Measurements from ENCODE around the gene YY1AP1.
A peak's percentile ranks its signal among the peaks of the same experiment; 100 is the strongest.
"Not testable (repeated sequence)": the region's sequence is repeated elsewhere in the genome, so short reads cannot be mapped to it uniquely, and the experiment has no call there.

The YY1AP1 gene

GRCh38 chr1:155688324-155689080, at the start of gene YY1AP1:
Gene YY1AP1, minus strand, starts transcription at chr1:155688774. Its CDS starts 8,338 bp downstream, at chr1:155680436.
- peak; percentile 96 for DNase-seq

GRCh38 chr1:155729031-155729898, 40.7 kb upstream of the YY1AP1 start:
- DNase-seq, result no peak

- no peak for DNase-seq
Observed at GRCh38 chr1:155725142-155725541, 36.6 kb upstream of the YY1AP1 start.

- DNase-seq, result no peak
Observed at GRCh38 chr1:155719703-155720102, 31.1 kb upstream of the YY1AP1 start.

- DNase-seq, result not testable (repeated sequence)
Observed at GRCh38 chr1:155718524-155719115, 30.0 kb upstream of the YY1AP1 start.

GRCh38 chr1:155717041-155717440, 28.5 kb upstream of the YY1AP1 start:
- no peak for DNase-seq

GRCh38 chr1:155715777-155716176, 27.2 kb upstream of the YY1AP1 start:
- no peak for DNase-seq

- DNase-seq, result not testable (repeated sequence)
Observed at GRCh38 chr1:155715056-155715455, 26.5 kb upstream of the YY1AP1 start.

- no peak for DNase-seq
Observed at GRCh38 chr1:155713075-155713474, 24.5 kb upstream of the YY1AP1 start.

GRCh38 chr1:155712636-155713035, 24.1 kb upstream of the YY1AP1 start:
- DNase-seq, result not testable (repeated sequence)

- not testable (repeated sequence) for DNase-seq
Observed at GRCh38 chr1:155711457-155711856, 22.9 kb upstream of the YY1AP1 start.

GRCh38 chr1:155709391-155709790, 20.8 kb upstream of the YY1AP1 start:
- DNase-seq, result no peak

- no peak for DNase-seq
Observed at GRCh38 chr1:155706139-155706538, 17.6 kb upstream of the YY1AP1 start.

- not testable (repeated sequence) for DNase-seq
Observed at GRCh38 chr1:155704414-155704813, 15.8 kb upstream of the YY1AP1 start.

GRCh38 chr1:155703216-155703615, 14.6 kb upstream of the YY1AP1 start:
- DNase-seq, result no peak

- not testable (repeated sequence) for DNase-seq
Observed at GRCh38 chr1:155701675-155702074, 13.1 kb upstream of the YY1AP1 start.

- not testable (repeated sequence) for DNase-seq
Observed at GRCh38 chr1:155699062-155699461, 10.5 kb upstream of the YY1AP1 start.

- no peak for DNase-seq
Observed at GRCh38 chr1:155698382-155699038, 9.9 kb upstream of the YY1AP1 start.

- not testable (repeated sequence) for DNase-seq
Observed at GRCh38 chr1:155697616-155698015, 9.0 kb upstream of the YY1AP1 start.

- DNase-seq, result no peak
Observed at GRCh38 chr1:155697046-155697445, 8.5 kb upstream of the YY1AP1 start.

GRCh38 chr1:155696524-155696923, 8.0 kb upstream of the YY1AP1 start:
- no peak for DNase-seq

- no peak for DNase-seq
Observed at GRCh38 chr1:155695608-155696007, 7.0 kb upstream of the YY1AP1 start.

GRCh38 chr1:155695072-155695471, 6.5 kb upstream of the YY1AP1 start:
- no peak for DNase-seq

Measured in right forelimb (tissue), 1 donor.